HG03469 (cell line): Measurements from ENCODE around the gene ENTPD8.

Experiments used
- ATAC-seq: cut with Tn5 transposase; IDR thresholded peaks from one replicate; pipeline ENCODE4 v1.9.1; 2021; ENCODE audit warnings: mild to moderate bottlenecking, moderate library complexity, moderate number of reproducible peaks; ENCODE audit not compliant: unreplicated experiment

Gene ENTPD8, protein sequence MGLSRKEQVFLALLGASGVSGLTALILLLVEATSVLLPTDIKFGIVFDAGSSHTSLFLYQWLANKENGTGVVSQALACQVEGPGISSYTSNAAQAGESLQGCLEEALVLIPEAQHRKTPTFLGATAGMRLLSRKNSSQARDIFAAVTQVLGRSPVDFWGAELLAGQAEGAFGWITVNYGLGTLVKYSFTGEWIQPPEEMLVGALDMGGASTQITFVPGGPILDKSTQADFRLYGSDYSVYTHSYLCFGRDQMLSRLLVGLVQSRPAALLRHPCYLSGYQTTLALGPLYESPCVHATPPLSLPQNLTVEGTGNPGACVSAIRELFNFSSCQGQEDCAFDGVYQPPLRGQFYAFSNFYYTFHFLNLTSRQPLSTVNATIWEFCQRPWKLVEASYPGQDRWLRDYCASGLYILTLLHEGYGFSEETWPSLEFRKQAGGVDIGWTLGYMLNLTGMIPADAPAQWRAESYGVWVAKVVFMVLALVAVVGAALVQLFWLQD

DNA sequence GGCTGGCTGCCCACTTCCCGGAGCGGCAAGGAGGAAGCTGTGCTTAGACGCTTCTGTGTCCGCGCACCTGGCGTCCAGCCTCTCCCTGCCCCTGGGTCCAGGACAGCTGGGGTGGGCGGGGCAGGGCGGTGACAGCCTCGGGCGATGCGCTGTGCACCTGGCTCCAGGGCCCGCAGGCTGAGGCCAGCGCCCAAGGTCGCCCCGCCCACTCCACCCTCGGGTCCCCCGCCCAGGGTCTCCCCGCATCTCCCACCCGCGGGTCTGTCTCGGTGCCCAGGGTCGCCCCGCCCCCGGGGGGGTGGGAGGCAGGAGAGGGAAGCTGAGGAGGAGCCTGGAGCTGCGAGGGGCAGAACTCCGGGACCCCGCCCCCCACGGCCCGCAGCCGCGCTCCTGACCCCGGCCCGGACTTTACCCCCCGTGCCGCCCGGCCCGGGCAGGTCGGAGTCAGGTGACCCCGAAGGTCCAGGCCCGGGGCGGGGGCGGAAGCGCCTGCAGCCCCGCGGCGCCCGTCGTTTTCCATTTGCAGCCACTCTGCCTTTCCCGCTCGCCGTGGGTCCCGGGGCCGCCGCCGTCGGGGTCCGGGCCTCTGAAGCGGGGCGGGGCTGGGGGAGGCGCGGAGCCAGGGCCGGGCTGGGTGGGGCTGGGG lies at the start of gene ENTPD8:
Gene ENTPD8, minus strand, starts transcription at position 69 of the 646 bp plus-strand sequence. CDS start 3,072 bp downstream, outside the sequence.
- no peak for ATAC-seq

DNA sequence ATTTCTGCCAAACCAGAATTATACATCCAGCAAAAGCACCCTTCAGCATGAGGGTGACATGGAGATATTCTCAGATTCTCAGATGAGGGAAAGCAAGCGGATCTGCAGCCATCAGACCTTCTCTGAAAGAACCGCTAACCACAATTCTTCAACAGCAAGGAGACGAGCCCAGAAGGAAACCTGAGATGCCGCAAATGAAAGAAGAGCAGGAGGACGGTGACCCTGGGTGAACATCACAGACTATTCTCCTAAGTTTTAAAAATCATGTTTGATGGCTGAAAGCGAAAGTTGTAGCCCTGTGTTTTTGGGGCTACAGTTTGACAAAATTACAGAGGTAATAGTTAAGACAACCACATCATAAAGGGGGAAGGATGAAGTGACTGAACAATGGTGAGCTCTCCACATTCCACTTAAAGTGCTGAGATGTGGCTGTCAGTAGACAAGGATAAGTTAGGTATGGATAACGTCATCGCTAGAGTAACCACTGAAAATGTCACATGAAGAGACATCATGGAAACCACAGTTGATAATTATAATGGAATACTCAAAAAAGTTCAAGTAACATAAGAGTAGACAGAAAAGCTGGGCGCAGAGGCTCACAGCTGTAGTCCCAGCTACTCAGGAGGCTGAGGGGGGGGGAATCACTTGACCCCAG lies 49.5 kb upstream of the ENTPD8 start:
- ATAC-seq, result no peak

DNA sequence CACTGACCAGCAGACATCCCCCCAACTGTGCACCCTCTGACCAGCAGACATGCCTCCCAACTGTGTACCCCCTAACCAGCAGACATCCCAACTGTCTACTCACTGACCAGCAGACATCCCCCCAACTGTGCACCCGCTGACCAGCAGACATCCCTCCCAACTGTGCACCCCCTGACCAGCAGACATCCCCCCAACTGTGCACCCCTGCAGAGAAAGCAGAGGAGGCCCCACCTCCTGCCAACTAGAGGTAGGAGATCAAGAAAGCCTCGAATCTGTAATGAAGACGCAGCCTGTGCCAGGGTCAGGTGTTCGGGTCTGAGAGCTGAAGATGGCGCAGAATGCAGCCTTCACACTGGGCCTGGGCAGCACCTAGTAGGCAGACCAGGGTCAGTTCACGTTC lies 47.7 kb upstream of the ENTPD8 start:
- ATAC-seq, result no peak

DNA sequence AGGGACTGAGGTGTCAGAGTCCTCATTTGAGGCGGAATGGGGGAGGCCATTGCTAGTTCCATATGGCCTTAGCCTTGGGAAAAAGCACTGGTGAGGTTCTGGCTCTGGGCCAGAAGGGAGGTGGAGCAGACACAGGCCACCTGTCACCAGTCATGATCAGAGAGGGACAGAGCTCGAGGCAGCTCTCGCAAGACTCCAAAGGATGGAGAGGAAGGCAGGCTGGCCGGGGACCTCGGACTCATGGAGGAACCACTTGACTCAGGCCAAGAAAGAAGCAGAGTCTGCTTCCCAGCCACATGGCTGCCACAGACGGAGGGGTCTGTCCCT lies 47.1 kb upstream of the ENTPD8 start:
- ATAC-seq, result no peak

DNA sequence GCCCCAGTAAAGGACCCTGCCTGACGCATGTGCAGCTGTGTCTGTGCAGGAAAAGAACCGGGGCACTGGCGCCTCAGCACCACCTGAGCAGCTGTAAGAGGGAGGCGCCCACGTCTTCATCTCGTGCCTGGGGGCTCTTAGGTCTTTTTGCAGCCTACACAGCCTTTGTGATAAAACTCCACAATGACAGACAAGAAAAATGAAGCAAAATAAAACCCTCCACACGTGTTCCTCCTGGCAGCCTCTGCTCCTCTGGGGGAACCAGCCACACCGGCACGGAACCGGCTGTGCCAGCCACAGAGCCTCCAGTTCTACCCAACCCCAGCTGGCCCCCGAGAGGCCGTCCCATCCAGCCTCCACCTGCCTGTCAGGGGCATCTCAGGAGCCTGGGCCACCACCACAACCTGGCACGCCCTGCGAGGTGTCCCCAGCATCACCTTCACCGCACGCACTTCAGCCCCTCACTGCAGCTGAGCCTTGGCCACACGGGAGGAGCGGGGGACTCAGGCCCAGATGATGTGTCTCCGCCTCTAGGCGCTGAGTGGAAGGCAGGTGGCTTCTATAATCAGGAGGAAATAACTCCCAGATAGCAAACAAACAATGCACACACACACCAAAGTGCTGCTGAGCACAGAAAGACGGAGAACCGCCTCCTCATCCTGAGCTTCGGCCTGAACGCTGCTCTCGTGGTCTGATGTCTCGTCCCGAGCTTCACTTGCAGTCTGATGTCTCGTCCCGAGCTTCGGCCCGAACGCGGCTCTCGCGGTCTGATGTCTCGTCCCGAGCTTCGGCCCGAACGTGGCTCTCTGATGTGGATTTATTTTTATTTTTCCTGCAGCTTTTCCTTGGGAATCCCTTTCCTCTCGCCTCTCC lies 46.5 kb upstream of the ENTPD8 start:
- ATAC-seq, result no peak

DNA sequence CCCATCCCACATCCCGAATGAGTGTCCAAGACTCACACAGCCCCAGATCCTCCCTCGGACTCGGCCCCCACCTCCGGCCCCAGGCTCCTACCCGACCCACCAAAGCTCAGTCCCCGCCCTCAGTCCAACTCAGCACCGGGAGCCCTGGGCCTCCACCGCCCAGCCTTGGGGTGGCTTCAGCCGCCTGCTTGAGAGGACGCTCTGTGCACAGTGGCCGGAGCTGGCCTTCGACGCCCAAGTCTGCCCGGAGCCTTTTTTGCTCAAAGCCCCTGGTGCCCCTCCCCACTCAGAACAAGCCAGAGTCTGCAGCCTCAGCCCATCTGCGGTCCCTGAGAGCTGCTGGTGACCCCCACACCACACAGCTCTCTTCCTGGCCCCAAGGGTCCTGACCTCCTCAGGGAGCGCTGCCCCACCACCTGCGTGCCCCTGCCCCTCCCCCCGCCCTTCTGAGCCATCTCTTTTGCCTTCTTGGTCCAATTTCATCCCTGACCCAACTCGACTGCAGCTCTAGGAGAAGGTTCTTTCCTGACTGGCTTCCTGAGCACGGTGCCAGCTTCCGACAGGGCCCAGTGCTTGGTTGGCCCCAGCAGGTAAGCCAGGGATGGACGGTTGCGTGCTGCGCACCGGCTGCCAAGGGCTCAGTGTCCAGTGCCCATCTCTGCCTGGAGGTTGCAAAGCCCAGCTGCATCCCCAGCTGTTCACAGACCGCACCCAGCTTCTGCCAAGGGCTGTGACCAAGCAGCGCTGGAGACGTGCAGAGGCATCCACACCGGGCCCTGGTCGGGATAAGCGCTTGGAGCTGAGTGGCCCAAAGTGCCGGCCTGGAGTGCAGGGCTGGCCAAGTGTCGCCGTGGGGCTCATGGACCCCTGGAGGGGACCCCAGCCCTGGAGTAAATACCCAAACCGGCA lies 45.6 kb upstream of the ENTPD8 start:
- ATAC-seq, result no peak

DNA sequence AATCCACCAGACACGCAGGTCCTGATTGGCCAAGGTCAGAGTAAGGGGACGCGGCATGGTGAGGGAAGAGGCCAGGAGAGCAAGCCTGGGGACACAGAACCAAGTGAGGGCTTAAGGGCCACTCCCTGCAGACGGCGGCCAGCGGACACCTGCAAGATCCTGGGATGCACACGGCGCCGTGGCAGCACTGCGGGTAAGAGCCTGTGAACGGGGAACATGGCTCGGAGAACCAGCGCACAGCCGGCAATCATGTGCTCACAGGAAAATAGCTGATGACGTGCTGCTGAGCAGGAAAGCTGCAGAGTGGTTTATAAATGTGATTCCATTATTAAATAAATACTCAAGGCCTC lies 45.0 kb upstream of the ENTPD8 start:
- no peak for ATAC-seq

DNA sequence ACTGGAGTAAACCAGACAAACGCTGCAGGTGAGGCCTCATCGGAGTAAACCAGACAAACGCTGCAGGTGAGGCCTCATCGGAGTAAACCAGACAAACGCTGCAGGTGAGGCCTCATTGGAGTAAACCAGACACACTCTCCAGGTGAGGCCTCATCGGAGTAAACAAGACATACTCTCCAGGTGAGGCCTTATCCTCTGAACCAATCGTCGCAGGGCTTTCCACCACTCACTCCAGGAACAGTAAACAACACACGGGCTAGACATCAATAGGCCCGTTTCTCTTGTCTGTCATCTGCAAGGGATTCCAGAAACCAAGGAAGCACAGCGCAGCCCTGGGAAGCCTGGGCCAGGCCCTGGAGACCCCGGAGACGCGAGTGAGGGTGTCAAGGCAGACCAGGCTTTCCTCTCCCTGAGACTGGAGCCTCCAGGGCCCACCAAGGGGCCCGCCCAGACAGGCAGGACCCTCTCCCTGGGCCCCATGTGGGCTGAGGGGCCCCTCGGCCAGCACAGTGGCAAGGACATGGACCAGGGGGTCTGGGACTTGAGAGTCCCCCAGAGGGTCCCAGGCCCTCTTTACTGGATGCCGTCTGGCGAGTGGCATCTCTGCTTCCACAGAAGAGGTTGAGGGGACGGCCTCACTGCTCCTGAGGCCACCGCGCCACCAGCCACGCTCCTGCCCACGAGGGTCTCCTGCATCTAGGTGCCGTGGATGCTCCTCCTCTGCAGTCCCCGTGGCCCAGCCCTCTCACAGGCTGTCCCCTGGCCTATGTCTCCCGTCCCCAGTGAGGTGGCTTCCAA lies 44.4 kb upstream of the ENTPD8 start:
- ATAC-seq, result no peak

DNA sequence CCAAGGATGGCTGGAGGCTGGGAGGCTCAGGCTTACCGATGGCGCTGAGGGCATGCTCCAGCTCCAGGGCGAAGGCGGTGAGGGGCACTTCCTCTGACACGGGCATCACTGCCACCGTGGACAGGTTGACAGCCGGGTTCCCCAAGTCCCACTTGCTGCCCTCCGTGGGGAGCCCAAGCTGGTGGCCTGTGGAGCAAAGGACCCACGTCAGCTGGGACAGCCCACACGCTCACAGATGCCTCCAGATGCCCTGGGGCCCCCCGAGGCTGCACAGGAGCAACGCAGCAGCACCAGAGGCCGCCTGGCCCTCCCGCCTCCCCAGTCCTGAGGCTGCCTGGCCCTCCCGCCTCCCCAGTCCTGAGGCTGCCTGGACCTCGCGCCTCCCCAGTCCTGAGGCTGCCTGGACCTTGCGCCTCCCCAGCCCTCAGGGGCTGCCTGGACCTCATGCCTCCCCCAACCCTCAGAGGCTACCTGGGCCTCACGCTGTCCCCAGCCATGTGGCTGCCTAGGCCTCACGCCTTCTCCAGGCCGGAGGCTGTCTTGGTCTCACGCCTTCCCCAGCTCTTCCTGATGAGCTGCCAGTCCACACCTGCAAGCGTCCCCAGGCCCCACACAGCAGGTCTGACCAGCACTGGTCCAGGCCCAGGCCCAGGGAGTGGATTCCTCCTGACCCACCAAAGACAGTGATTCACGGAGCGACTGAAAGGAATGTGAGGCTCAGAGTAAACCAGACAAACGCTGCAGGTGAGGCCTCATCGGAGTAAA lies 43.6 kb upstream of the ENTPD8 start:
- ATAC-seq, result no peak

DNA sequence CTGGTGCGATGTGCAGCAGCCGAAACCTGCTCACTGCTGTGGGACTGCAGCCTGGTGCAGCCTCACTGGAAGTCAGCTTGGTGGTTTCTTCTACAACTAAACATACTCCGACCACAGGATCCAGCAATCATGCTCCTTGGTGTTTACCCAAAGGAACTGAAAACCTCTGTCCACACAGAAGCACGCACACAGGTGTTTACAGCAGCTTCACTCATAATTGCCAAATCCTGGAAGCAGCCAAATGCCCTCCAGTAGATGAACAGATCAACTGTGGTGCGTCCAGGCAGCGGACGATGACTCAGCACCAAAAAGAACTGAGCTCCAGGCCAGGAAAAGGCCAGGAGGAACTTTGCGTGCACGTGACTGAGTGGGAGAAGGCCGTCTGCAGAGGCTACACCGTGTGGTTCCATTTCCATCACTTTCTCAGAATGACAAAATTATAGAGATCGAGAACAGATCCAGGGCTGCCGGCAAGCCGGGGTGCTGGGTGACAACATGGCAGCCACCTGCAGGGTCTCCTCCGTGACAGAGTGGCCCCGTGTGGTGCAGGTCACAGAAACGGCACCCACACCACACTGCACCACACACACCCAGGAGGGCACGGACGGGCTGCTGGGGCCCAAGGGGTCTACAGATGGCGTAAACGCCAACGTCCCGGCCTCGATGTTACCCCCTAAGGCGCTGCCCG lies 41.1 kb upstream of the ENTPD8 start:
- ATAC-seq, result no peak

DNA sequence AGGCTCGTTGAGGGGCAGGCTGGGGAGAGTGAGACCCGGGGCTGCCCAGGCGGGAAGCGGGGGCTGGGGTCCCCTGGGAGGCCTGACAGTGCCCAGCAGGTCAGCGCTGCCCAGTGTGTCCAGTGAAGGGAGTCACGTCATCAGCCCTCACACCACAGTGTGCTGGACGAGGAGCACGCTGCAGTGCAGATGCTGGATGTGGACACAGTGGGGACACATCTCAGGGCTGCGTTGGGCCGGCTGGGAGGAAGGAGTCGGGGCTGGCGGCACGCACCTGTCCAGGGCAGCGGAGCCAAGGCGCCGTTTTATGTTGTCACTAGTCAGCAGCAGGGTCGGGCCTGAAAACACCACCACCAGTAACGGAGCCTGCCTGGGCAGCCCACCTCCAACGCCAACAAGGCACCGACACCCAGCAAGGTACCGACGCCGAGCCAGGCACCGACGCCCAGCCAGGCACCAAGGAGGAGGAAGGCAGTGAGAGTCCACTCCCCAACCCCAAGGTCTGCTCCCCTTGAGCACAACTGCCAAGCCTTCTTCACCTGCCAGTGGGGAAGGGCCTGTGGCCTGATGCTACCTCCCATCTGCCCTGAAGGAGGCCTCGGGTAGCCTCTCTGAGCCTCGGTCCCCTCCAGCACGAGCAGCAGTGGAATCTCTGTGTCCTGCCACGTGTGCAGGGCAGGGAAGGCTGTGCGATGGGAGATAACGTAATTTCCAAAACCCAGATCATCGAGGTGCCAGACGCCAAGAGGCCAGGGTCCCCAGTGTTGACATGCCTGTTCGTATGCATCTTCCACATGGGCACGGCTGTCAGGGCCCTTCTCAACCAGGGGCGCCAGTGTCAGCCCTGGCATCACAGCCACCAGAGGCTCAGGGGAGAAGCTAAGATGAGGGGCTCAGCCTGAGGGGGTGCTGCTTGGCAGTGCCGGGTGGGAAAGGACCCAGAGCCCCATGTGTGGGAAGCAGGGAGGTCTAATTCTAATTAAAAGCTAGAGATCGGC lies 39.8 kb upstream of the ENTPD8 start:
- no peak for ATAC-seq

DNA sequence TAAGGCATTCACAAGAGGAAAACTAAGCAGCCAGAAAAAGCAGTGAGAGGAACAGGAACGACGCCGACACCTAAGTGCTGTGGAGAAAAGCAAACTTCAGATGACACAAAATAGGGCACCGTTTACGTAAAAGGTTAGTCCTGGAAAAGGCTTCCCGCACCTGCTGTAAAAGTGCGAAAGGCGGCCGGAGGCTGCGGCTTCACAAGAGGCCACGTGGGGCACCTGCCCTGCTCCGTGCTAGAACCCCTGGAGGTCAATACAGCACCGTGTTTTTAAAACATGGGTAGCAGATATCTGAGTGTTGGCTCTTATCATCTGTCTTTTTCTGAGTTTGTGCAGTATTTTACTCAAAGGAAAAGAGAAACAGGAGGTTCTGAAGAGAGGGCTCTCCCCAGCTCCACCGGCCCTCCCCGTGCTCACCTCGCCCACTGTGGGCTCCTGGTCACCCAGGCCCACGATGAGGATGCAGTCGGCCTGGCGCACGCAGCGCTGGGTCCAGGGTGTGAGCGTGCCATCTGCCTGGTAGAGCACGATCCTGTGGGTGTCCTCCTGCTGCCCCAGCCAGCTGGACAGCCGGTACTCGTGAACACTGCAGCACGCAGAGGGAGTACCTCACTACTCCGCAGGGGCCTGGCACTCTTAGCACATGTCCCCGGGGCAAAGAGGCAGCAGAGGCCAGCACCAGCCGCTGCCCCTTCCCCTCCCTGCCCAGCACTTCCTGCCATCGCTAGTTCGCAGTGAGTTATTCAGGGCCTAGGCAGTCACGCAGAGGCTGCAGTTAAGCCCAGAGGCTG lies 38.9 kb upstream of the ENTPD8 start:
- ATAC-seq, result no peak

DNA sequence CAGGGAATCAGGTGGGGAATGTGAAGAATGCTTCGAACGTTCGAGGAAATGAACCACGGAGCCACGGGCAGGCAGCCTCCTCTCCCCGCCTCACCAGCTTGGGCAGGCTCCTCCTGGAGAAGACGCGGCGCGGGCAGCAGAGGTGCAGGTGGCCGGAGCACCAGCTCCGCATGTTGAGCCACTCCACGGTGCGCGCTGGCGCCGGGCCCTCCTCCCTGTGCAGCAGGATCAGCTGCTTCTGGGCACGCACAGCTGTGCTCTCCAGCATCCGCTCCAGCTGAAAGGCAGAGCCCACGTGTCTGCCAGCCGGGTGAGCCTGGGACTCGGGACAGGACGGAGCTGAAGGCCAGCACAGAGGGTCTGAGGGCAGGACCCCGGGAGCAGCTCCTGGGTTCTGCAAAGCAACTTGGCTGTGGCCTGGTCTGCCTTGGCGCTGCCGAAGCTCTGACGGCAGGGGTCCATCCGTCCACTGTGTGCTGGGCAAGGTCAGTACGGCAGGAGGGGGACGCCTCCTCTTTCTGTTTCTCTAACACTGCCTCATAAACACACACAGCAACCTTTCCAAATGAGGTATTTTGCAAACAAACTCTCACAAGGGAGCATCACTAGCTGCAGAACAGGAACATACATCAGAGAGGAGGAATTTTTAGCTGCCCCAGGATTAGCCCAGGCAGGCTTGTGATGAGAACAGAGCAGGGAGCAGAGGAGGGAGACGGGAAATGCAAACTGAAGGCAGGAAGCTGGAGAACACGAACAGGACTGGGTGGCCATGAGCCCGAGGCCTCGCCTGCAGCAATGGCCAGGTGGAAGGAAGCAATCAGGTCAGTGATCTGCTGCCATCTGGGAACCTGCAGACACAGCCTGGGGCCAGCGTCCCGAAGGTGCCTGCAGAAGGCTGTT lies 38.1 kb upstream of the ENTPD8 start:
- ATAC-seq, result no peak

DNA sequence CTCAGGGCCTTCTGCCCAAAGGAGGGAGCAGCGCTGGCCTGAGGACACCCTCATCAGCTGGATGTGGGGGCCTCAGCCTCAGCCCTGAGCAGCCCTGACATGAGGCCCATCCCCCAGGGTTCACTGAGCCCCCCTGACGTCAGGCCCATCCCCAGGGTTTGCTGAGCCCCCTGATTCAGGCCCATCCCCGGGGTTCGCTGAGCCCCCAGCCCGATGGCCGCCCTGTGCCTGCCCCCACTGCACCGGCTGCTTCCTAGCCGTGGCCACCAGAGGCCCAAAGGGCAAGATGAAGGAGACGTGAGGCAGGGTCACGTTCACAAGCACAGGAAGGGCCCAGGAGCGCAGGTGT lies 37.4 kb upstream of the ENTPD8 start:
- ATAC-seq, result no peak
